ENCODE data around the gene HRH3. TPM values are rescaled to one million over a fixed set of nuclear protein-coding genes. Genes with fewer than 3 reads are reported as not detected.

The HRH3 gene
- total RNA-seq, 1 experiment from 2014 or later = not detected

GRCh38 chr20:62168890-62169435 is 51.1 kb downstream of the HRH3 start:
- Histone ChIP-seq H3K36me3 (ENCODE audit: control insufficient read depth, insufficient read depth, low read length) (peaks cover 23% of the 10 kb centered on the region), H3K9me3 (no peaks in the 10 kb centered on the region), H3K27me3 (replicated peaks; ENCODE audit: control insufficient read depth, insufficient read depth, low read length) (no peaks in the 10 kb centered on the region), H3K4me3 (ENCODE audit: low read depth, low read length) (no peak overlapping the region), H3K4me1 (no peaks in the 10 kb centered on the region)
- BruUV-seq (replicated peaks) = no TSS peak
- no peak for DNase-seq
- H3K36me3 Mint-ChIP-seq (ENCODE audit: insufficient read depth, unreplicated experiment) = peaks cover 76% of the 10 kb centered on the region
- intact Hi-C loops (cut with micrococcal nuclease; ENCODE audit: unreplicated experiment) = no loop called here
- no peaks in the 10 kb centered on the region for H3K9me3 Mint-ChIP-seq (ENCODE audit: unreplicated experiment)
- H3K27ac Mint-ChIP-seq (ENCODE audit: unreplicated experiment) = no peak overlapping the region
- ChIA-PET CTCF (no interaction called here), POLR2A (no interaction called here)
- no peak overlapping the region for H3K4me3 Mint-ChIP-seq (ENCODE audit: unreplicated experiment)
- H3K4me1 Mint-ChIP-seq (ENCODE audit: low read depth, unreplicated experiment) = no peaks in the 10 kb centered on the region
- no peak for TF ChIP-seq CTCF (IDR thresholded peaks at IDR 0.05; ENCODE audit: insufficient read depth in 1 of 2, low read depth in 1 of 2, low read length in 1 of 2, severe bottlenecking in 1 of 2, unreplicated experiment in 1 of 2)
- no peaks in the 10 kb centered on the region for H3K27me3 Mint-ChIP-seq (ENCODE audit: insufficient read depth, unreplicated experiment)

DNA sequence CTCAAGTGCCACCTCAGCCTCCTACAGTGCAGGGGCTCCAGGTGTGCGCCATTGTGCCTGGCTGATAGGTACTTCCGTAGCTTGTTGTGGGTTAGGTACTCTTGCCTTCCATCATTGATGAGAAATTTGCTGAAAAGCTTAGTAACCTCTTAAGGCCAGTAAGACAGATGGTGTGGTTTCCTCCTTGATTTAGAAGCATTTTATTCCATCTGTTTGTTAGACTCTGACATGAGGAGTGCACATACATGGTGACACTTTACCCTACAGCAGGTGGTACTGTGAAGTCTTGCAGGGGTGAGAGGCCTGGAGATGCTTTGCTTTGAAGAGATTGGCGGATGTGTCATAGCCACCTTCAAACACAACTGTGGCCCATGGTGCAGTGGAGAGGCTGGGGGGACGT is 52.0 kb downstream of the HRH3 start:
- Histone ChIP-seq H3K4me3 (ENCODE audit: low read depth, low read length) (no peak overlapping the region), H3K9me3 (no peaks in the 10 kb centered on the region), H3K27me3 (replicated peaks; ENCODE audit: control insufficient read depth, insufficient read depth, low read length) (no peaks in the 10 kb centered on the region), H3K4me1 (no peaks in the 10 kb centered on the region), H3K36me3 (ENCODE audit: control insufficient read depth, insufficient read depth, low read length) (peaks cover 23% of the 10 kb centered on the region)
- H3K36me3 Mint-ChIP-seq (ENCODE audit: insufficient read depth, unreplicated experiment) = peaks cover 78% of the 10 kb centered on the region
- no peak overlapping the region for H3K27ac Mint-ChIP-seq (ENCODE audit: unreplicated experiment)
- no peaks in the 10 kb centered on the region for H3K27me3 Mint-ChIP-seq (ENCODE audit: insufficient read depth, unreplicated experiment)
- BruUV-seq (replicated peaks) = TSS peak; percentile 17
- no peak for DNase-seq
- TF ChIP-seq CTCF (IDR thresholded peaks at IDR 0.05; ENCODE audit: insufficient read depth in 1 of 2, low read depth in 1 of 2, low read length in 1 of 2, severe bottlenecking in 1 of 2, unreplicated experiment in 1 of 2) = no peak
- ChIA-PET CTCF (interaction anchor here (1.0 kb wide), 1 partner anchor 157 kb away, joined by 3 read pairs; no protein-coding TSS in a partner anchor), POLR2A (no interaction called here)
- no peak overlapping the region for H3K4me3 Mint-ChIP-seq (ENCODE audit: unreplicated experiment)
- no peaks in the 10 kb centered on the region for H3K4me1 Mint-ChIP-seq (ENCODE audit: low read depth, unreplicated experiment)
- no peaks in the 10 kb centered on the region for H3K9me3 Mint-ChIP-seq (ENCODE audit: unreplicated experiment)
- intact Hi-C loops (cut with micrococcal nuclease; ENCODE audit: unreplicated experiment) = no loop called here

- H3K4me1 ChIP-seq = no peaks in the 10 kb centered on the region
- POLR2A ChIA-PET = interaction anchor here (0.6 kb wide), 1 partner anchor 44 kb away, joined by 3 read pairs; no protein-coding TSS in a partner anchor
- Mint-ChIP-seq H3K27ac (ENCODE audit: unreplicated experiment) (no peak overlapping the region), H3K4me3 (ENCODE audit: unreplicated experiment) (no peak overlapping the region), H3K27me3 (ENCODE audit: insufficient read depth, unreplicated experiment) (no peaks in the 10 kb centered on the region), H3K36me3 (ENCODE audit: insufficient read depth, unreplicated experiment) (peaks cover 84% of the 10 kb centered on the region), H3K4me1 (ENCODE audit: low read depth, unreplicated experiment) (no peaks in the 10 kb centered on the region), H3K9me3 (ENCODE audit: unreplicated experiment) (no peaks in the 10 kb centered on the region)
- CTCF ChIA-PET = interaction anchor here (0.7 to 1.0 kb wide), 2 partner anchors 25 to 156 kb away, joined by 3 to 4 read pairs; no protein-coding TSS in a partner anchor
- H3K9me3 ChIP-seq = no peaks in the 10 kb centered on the region
- intact Hi-C loops (cut with micrococcal nuclease; ENCODE audit: unreplicated experiment) = no loop called here
- H3K36me3 ChIP-seq (ENCODE audit: control insufficient read depth, insufficient read depth, low read length) = peaks cover 24% of the 10 kb centered on the region
- H3K4me3 ChIP-seq (ENCODE audit: low read depth, low read length) = no peak overlapping the region
- no peak for TF ChIP-seq CTCF (IDR thresholded peaks at IDR 0.05; ENCODE audit: insufficient read depth in 1 of 2, low read depth in 1 of 2, low read length in 1 of 2, severe bottlenecking in 1 of 2, unreplicated experiment in 1 of 2)
- no peaks in the 10 kb centered on the region for H3K27me3 ChIP-seq (replicated peaks; ENCODE audit: control insufficient read depth, insufficient read depth, low read length)
- no peak for DNase-seq
- BruUV-seq (replicated peaks) = no TSS peak
These were observed 52.6 kb downstream of the HRH3 start for GRCh38 chr20:62167474-62167873.

All from Caco-2 (cell line).